Astrocyte (in vitro differentiated cells and primary cell): ENCODE data around the gene PROSER2. TPM values are rescaled to one million over a fixed set of nuclear protein-coding genes. Genes with fewer than 3 reads are reported as not detected.

Source experiments
- DNase-seq: peaks from one replicate; pipeline ENCODE4 v3.0.0-alpha.2; 2010; ENCODE audit warnings: low read depth
- FAIRE-seq: peaks from 2 replicates; lab custom pipeline; 2011; peaks lifted over from hg19 to GRCh38; lab: Jason Lieb, UNC
- H2AFZ ChIP-seq: 2 replicates; pipeline ENCODE4 v1.6.0; 2012; ENCODE audit warnings: low read depth, low read length, inconsistent platforms
- H3K27ac ChIP-seq: 2 replicates; pipeline ENCODE4 v1.5.1; 2011; ENCODE audit warnings: low read depth, low read length, inconsistent platforms
- H3K27me3 ChIP-seq: 2 replicates; pipeline ENCODE4 v1.6.0; 2011; ENCODE audit warnings: low read length, inconsistent platforms; ENCODE audit not compliant: insufficient read depth
- H3K36me3 ChIP-seq: 2 replicates; pipeline ENCODE4 v1.5.1; 2011; ENCODE audit warnings: low read length, inconsistent platforms; ENCODE audit not compliant: insufficient read depth
- H3K4me1 ChIP-seq: 2 replicates; pipeline ENCODE4 v1.5.1; 2011; ENCODE audit warnings: low read length, inconsistent platforms; ENCODE audit not compliant: insufficient read depth
- H3K4me2 ChIP-seq: 2 replicates; pipeline ENCODE4 v1.6.0; 2012; ENCODE audit warnings: low read length, inconsistent platforms
- H3K4me3 ChIP-seq: 2 replicates; pipeline ENCODE4 v1.5.1; 2011; ENCODE audit warnings: low read depth, mild to moderate bottlenecking, low read length, inconsistent platforms; ENCODE audit not compliant: insufficient read depth
- H3K79me2 ChIP-seq: 2 replicates; pipeline ENCODE4 v1.6.0; 2012; ENCODE audit warnings: mild to moderate bottlenecking, low read length, inconsistent platforms; ENCODE audit not compliant: insufficient read depth
- H3K9ac ChIP-seq: 2 replicates; pipeline ENCODE4 v1.6.0; 2012; ENCODE audit warnings: mild to moderate bottlenecking, low read length, inconsistent platforms
- H3K9me3 ChIP-seq: 2 replicates; pipeline ENCODE4 v1.5.1; 2012; ENCODE audit warnings: low read depth, mild to moderate bottlenecking, low read length, inconsistent platforms; ENCODE audit not compliant: insufficient read depth
- H4K20me1 ChIP-seq: 2 replicates; pipeline ENCODE4 v1.6.0; 2012; ENCODE audit warnings: low read length, inconsistent platforms; ENCODE audit not compliant: insufficient read depth
- H3K27ac Mint-ChIP-seq: one replicate; pipeline ENCODE4 v1.8.0; 2021; ENCODE audit warnings: mild to moderate bottlenecking, mixed read lengths; ENCODE audit not compliant: unreplicated experiment
- H3K27me3 Mint-ChIP-seq: one replicate; pipeline ENCODE4 v1.8.0; 2021; ENCODE audit warnings: low read depth, mixed read lengths; ENCODE audit not compliant: unreplicated experiment
- H3K36me3 Mint-ChIP-seq: one replicate; pipeline ENCODE4 v1.8.0; 2021; ENCODE audit warnings: low read depth, mixed read lengths; ENCODE audit not compliant: unreplicated experiment
- H3K4me1 Mint-ChIP-seq: one replicate; pipeline ENCODE4 v1.8.0; 2021; ENCODE audit warnings: low read depth, mixed read lengths; ENCODE audit not compliant: unreplicated experiment
- H3K4me3 Mint-ChIP-seq: one replicate; pipeline ENCODE4 v1.8.0; 2021; ENCODE audit warnings: mild to moderate bottlenecking, moderate library complexity, mixed read lengths; ENCODE audit not compliant: unreplicated experiment
- H3K9me3 Mint-ChIP-seq: one replicate; pipeline ENCODE4 v1.8.0; 2021; ENCODE audit warnings: mild to moderate bottlenecking, mixed read lengths; ENCODE audit not compliant: unreplicated experiment
- EZH2 ChIP-seq: IDR thresholded peaks from 2 replicates; pipeline ENCODE4 v1.6.1; 2012; ENCODE audit warnings: mild to moderate bottlenecking, low read length, inconsistent platforms; ENCODE audit not compliant: insufficient read depth
- total RNA-seq: library from RNA; stranded (reverse); gene quantifications from 2 replicates; pipeline ENCODE4 v1.2.1, GENCODE V29; 2021
- TF ChIP-seq, protein P1 (sequence below): IDR thresholded peaks from 2 replicates; pipeline ENCODE4 v1.5.1; 2011; ENCODE audit warnings: low read depth, mild to moderate bottlenecking, inconsistent platforms, low read length, moderate library complexity; ENCODE audit not compliant: insufficient read depth

PROSER2 gene
- total RNA-seq, 1 donor from 2014 or later, result 12.1 TPM

DNA sequence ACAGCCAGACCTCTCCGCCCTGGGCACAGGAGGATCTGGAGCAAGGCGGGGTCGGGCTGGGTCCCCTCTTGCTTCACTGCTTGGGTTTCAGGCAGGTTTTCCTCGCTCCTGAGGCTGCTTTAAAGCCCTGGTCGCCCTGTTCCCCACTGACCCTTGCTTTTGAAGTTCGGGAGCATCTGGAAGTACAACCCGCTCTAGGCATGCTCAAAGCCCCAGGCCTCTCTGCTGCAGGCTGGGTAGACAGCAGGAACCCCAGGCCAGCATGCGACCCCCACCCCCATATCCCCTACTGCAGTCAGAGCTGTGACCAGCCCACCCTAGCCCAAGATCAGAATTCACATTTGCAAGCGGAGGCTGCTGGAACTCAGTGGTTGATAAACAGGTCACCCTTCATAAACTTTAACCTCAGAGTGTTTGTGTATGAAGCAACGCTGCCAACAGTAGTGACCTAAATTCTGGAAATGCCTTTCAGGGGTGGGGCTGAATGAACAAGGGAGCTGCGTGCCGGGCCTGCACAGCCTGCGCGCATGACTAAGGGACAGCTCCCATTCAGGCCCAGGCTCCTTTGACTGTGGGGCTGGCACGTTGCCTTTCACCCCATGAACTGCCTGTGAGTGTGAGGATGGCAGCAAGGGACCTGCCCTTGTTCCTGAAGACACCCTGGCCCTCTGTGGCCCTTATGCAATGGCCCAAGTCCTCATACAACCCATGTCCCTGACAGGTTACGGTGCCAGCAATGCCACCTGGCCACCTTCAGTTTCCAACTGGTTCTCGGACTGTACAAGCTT is 52.5 kb downstream of the PROSER2 start:
- Histone ChIP-seq H2AFZ (peak overlapping the region; percentile 41), H3K27me3 (no peaks in the 10 kb centered on the region), H3K4me3 (no peak overlapping the region), H3K9me3 (no peaks in the 10 kb centered on the region), H3K79me2 (no peaks in the 10 kb centered on the region), H3K9ac (peak overlapping the region; percentile 10), H4K20me1 (no peaks in the 10 kb centered on the region), H3K4me2 (peak overlapping the region; percentile 42), H3K36me3 (no peaks in the 10 kb centered on the region), H3K27ac (peak overlapping the region; percentile 0), H3K4me1 (peaks cover 21% of the 10 kb centered on the region)
- no peak overlapping the region for H3K4me3 Mint-ChIP-seq
- H3K36me3 Mint-ChIP-seq, result no peaks in the 10 kb centered on the region
- H3K4me1 Mint-ChIP-seq, result peaks cover 24% of the 10 kb centered on the region
- no peaks in the 10 kb centered on the region for H3K9me3 Mint-ChIP-seq
- peak; percentile 86 for DNase-seq
- no peak for FAIRE-seq
- no peak for TF ChIP-seq EZH2
- TF ChIP-seq, protein P1, sequence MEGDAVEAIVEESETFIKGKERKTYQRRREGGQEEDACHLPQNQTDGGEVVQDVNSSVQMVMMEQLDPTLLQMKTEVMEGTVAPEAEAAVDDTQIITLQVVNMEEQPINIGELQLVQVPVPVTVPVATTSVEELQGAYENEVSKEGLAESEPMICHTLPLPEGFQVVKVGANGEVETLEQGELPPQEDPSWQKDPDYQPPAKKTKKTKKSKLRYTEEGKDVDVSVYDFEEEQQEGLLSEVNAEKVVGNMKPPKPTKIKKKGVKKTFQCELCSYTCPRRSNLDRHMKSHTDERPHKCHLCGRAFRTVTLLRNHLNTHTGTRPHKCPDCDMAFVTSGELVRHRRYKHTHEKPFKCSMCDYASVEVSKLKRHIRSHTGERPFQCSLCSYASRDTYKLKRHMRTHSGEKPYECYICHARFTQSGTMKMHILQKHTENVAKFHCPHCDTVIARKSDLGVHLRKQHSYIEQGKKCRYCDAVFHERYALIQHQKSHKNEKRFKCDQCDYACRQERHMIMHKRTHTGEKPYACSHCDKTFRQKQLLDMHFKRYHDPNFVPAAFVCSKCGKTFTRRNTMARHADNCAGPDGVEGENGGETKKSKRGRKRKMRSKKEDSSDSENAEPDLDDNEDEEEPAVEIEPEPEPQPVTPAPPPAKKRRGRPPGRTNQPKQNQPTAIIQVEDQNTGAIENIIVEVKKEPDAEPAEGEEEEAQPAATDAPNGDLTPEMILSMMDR, result no peak
- no peaks in the 10 kb centered on the region for H3K27me3 Mint-ChIP-seq
- H3K27ac Mint-ChIP-seq, result peak overlapping the region; percentile 69

DNA sequence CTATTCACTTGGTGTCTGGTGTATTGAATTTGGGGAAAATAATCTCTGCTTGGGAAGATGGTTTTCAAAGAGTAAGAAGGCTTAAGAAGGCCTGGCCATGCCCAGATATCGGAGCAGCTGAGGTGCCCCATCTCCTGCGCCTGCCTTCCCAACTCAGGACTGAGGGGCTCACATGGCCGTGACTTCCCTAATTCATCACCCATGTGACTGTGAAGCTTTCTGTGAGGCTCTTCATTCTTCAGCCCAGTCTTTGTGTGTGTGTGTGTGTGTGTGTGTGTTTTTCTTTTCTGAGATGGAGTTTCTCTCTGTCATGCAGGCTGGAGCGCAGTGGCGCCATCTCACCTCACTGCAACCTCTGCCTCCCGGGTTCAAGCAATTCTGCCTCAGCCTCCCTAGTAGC is 53.2 kb downstream of the PROSER2 start:
- Mint-ChIP-seq H3K4me1 (peaks cover 22% of the 10 kb centered on the region), H3K27ac (peak overlapping the region; percentile 3), H3K9me3 (no peaks in the 10 kb centered on the region), H3K4me3 (no peak overlapping the region), H3K36me3 (no peaks in the 10 kb centered on the region), H3K27me3 (no peaks in the 10 kb centered on the region)
- Histone ChIP-seq H3K27ac (peak overlapping the region; percentile 0), H3K4me3 (no peak overlapping the region), H3K9me3 (no peaks in the 10 kb centered on the region), H4K20me1 (no peaks in the 10 kb centered on the region), H3K4me2 (peak overlapping the region; percentile 15), H3K79me2 (no peaks in the 10 kb centered on the region), H2AFZ (peak overlapping the region; percentile 30), H3K4me1 (peaks cover 21% of the 10 kb centered on the region), H3K27me3 (no peaks in the 10 kb centered on the region), H3K9ac (peak overlapping the region; percentile 10), H3K36me3 (no peaks in the 10 kb centered on the region)
- DNase-seq, result no peak
- TF ChIP-seq EZH2, result no peak
- TF ChIP-seq, protein P1, result no peak
- no peak for FAIRE-seq
